ENCODE data around the gene NEURL1B.
"Not testable (repeated sequence)": the region's sequence is repeated elsewhere in the genome, so short reads cannot be mapped to it uniquely, and the experiment has no call there.

The NEURL1B gene

GRCh38 chr5:172657524-172658233, 16.6 kb downstream of the NEURL1B start:
- DNase-seq (ENCODE audit: low read depth in 2 of 2), result not testable (repeated sequence)

GRCh38 chr5:172658391-172658790, 17.3 kb downstream of the NEURL1B start:
- no peak for DNase-seq (ENCODE audit: low read depth in 2 of 2)

DNA sequence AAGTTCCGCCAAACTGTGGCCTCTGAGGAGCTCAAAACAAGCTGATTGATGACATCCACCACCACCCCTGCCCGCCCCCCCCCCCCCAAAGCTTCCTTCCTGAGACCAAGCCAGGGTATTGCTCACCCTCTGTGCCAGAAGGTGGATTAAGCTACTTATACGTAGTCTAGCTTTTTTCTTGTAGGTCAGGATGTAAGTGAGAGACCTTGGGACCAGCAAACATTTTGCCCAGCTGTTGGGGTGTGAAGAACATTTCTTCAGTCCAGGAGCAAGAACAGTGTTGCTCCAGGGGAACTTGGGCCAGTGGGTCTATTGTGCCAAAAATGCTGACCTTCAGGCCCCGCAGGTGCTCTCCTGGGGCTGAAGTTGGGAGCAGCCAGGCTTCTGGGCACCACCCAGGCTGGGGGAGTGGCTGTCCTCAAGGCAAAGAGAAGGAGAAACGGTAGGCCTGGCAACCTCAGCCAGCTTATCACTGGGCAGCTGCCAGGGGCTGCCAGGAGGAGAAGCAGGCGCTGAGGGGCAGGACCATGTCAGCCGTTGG, 18.0 kb downstream of the NEURL1B start:
- no peak for DNase-seq (ENCODE audit: low read depth in 2 of 2)

DNA sequence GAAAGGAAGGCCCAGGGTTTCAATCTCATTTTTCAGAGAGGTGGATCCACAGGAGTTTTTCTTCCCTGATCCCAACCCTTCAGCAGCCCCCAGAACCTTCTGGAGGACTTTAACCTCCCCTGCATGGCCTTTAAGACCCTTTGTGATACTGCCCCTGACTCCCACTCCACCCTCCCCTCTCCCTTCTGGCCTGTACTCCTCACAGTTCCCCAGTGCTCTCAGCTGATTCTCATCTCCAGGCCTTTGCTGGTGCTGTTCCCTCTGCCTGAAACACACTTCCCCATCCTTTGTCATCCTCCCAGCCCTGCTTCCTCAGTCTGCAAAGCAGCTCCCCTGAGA, 18.5 kb downstream of the NEURL1B start:
- no peak for DNase-seq (ENCODE audit: low read depth in 2 of 2)

GRCh38 chr5:172659909-172660628, 19.0 kb downstream of the NEURL1B start:
- DNase-seq (ENCODE audit: low read depth in 2 of 2), result no peak

DNA sequence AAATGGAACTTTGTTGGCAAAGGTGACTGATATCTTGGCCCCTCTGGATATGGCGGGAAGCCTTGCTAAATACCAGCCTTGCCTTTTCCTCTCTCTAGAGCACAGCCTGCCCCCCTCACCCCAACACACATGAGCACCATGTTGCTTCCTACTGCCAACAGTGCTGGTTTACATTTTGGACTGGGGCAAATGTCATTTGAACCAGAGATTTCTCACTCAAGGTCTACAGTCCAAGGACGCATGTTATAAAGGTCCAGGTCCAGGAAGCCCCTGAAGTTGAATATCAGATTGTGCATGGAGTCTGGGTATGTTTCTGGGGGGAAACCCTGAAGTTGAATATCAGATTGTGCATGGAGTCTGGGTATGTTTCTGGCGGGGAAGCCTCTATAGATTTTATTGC, 19.9 kb downstream of the NEURL1B start:
- DNase-seq (ENCODE audit: low read depth in 2 of 2), result no peak

DNA sequence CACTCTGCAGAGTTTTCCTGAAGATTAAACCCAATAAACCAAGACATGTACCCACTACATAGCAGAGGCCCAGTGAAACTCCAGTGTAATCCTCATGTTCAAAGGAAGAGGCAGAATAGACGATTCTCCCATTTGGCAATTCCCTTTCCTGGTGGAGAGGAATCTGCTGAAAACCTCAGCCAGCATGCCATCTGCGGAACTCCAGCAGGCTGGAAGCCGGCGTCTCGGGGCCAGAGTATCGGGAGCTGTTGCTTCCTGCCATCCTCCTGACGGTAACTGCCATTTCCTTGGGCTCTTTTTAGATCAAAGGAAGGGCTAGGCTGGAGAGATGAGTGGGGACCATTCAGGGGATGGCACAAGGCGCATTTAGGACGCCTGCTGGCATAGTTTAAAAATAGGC, 20.5 kb downstream of the NEURL1B start:
- DNase-seq (ENCODE audit: low read depth in 2 of 2), result no peak

DNA sequence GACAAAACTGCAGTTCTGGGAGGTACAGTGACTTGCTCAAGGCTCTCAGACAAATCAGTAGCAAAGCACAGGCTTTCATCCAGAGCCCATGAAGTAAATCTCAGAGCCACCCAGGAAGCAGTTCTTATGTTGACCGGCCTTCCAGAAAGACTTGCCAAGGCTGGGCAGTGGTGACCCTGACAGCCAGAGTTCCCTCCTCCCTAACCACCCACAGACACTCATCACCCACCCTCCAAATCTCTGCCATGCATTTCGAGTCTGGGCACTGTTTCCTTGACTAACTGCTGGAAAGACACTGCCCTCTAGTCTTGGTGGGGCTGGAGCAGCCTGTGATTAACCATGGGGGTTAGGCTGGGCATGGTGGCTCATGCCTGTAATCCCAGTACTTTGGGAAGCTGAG, 21.5 kb downstream of the NEURL1B start:
- no peak for DNase-seq (ENCODE audit: low read depth in 2 of 2)

DNA sequence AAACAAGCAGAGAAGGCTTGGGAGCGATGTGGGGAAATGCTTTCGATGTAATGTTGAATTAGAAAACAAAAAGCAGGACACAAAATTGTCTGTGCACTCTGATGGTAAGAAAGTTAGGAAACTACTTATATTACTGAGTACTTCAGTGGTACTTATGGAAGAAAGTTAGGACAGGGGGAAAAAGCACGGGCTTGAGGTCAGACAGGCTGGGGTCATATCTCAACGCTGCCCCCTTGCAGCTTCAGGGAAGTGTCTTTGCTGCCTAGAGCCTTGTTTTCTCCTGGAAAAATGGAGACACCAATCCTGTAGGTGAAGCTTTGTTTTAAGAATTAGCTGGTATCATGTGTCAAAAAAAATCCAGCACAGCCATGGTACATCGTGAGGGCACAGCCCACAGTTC, 23.0 kb downstream of the NEURL1B start:
- DNase-seq (ENCODE audit: low read depth in 2 of 2), result no peak

GRCh38 chr5:172664681-172665541, 23.8 kb downstream of the NEURL1B start:
- DNase-seq (ENCODE audit: low read depth in 2 of 2), result no peak

DNA sequence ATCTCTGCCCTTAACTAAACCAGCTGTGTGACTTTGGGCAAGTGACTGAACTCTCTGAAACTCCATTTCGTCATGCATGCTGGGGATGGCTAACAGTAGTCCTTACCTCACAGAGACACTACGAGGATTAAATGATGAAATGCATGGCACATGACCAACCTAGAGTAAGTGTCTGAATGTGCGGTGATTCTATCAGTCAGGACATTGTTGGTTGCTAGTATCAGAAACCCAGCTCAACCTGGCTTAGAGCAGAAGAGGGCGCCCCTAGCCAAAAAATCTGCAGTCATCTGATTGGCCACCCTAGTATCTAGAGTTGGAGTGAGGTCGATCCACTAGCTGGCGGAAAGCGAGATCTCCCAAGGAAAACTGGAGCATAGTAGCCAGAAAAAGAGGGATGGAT, 25.2 kb downstream of the NEURL1B start:
- DNase-seq (ENCODE audit: low read depth in 2 of 2), result no peak

- no peak for DNase-seq (ENCODE audit: low read depth in 2 of 2)
Observed at GRCh38 chr5:172667786-172668593, 26.9 kb downstream of the NEURL1B start.

DNA sequence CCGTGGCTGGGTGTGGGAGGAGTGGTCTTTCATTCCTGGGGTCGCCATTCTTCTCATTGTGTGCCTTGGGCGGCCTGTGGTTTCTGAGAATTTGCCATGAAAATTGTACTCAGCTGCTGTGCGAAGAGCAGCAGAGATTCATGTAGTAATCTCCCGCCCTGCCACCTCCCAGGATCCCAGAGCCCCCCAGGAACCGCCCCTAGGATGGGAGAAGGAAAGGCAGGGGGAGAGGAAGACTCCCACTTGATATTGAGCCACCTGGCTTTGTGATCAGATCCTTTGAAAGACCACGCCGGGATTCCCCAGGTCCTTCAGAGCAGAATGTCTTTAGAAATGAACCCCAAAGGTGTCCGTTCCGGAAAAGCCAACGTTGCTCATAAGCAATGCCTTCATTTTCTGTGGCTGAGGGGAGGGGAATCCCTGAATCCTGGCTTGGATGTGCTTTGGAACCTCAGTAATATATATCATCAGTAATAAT, 27.6 kb downstream of the NEURL1B start:
- DNase-seq (ENCODE audit: low read depth in 2 of 2), result no peak

- DNase-seq (ENCODE audit: low read depth in 2 of 2), result no peak
Observed at GRCh38 chr5:172669386-172670004, 28.4 kb downstream of the NEURL1B start.

GRCh38 chr5:172670005-172670402, 28.9 kb downstream of the NEURL1B start:
- DNase-seq (ENCODE audit: low read depth in 2 of 2), result no peak

DNA sequence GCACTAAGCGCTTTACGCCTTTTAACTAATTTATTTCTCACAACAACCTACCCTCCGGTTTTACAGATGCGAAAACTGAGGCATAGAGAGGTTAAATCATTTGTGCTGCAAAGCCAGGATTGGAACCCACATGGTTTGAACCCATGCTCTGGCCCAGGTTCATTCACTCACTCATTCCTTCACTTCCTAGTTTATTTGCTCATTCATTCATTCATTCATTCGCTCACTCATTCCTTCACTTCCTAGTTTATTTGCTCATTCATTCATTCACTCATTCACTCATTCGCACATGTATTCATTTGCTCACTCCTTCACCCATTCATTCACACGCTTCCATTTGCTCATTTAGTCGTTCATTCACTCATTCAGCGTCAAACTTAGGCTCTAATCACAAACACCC, 29.4 kb downstream of the NEURL1B start:
- DNase-seq (ENCODE audit: low read depth in 2 of 2), result no peak

DNA sequence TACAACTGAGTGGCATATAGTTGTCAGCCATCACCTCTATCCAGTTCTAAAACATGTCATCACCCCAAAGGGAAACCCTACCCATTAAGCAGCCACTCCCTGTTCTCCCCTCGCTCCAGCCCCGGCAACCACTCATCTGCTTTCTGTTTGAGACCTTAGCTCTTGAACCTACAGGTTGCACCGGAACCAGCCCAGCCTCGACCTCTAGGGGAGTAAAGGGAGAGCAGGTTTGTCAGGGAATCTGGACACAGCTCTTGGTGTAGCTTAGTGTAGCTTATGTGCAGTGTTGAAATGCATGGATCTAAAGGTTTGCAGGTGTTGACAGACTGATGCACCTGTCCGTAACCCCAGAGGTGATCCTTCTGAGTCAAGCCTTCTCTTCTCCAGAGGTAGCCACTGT, 30.0 kb downstream of the NEURL1B start:
- DNase-seq (ENCODE audit: low read depth in 2 of 2), result no peak

DNA sequence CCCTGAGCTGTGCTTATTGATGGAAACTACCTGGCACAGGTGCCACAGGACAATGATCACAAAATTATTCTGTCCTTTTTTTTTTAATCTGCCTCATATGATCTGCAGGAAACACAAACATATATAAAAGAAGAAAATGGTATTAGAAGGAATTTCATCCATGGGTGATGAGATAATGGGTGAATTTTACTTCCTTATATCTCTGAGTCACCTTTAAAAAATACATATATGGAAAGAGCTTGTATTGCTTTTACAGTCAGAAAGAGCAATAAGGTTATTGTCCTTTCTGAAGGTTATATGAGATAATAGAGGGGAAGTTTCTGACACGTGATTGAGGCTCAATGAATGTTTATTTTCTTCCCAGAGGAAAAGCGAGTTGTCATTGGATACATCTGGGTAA, 31.6 kb downstream of the NEURL1B start:
- no peak for DNase-seq (ENCODE audit: low read depth in 2 of 2)

DNA sequence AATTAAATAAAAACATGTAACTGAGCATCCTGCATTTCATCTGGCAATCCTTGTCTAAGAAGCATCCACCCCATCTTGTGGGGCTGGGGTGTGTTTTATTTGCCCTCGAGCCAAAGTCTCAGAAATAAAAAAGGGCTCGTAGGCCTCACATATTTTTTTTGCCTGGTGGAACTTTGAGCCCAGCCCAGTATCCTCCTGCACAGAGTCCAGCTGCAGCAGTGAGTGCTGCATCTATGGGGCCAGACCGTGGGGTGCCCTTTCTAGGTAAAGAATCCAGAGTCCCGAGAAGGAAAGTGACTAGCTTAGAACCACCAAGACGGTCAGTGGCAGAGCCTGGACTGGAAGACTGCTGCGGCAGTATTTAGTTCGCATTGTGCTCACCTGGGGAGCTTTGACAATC, 33.1 kb downstream of the NEURL1B start:
- no peak for DNase-seq (ENCODE audit: low read depth in 2 of 2)

- no peak for DNase-seq (ENCODE audit: low read depth in 2 of 2)
Observed at GRCh38 chr5:172676914-172677475, 35.9 kb downstream of the NEURL1B start.

Measured in activated CD4-positive, alpha-beta T cell treated with anti-CD3 and anti-CD28 coated beads for 24 hours (primary cell).